Measurements from ENCODE around the gene PKP3.

- TF ChIP-seq POLR2A (IDR thresholded peaks at IDR 0.05) (no peak), CTCF (IDR thresholded peaks at IDR 0.05) (no peak)
Measured at GRCh38 chr11:384511-384910, 9.5 kb upstream of the PKP3 start.
